T-helper 22 cell (primary cell): ENCODE data around the gene ETV3.
"Not testable (repeated sequence)": the region's sequence is repeated elsewhere in the genome, so short reads cannot be mapped to it uniquely, and the experiment has no call there.

ENCODE experiments used
- DNase-seq: peaks from one replicate; pipeline ENCODE4 v3.0.0-alpha.2; 2020; ENCODE audit warnings: low read depth

Gene ETV3

GRCh38 chr1:157112186-157112867 lies 25.9 kb downstream of the ETV3 start:
- DNase-seq, result no peak

GRCh38 chr1:157111396-157112165 lies 26.6 kb downstream of the ETV3 start:
- DNase-seq, result no peak

- DNase-seq, result no peak
Measured at GRCh38 chr1:157110686-157111085, 27.5 kb downstream of the ETV3 start.

GRCh38 chr1:157110003-157110402 lies 28.2 kb downstream of the ETV3 start:
- DNase-seq, result no peak

GRCh38 chr1:157108448-157108847 lies 29.7 kb downstream of the ETV3 start:
- no peak for DNase-seq

GRCh38 chr1:157107702-157108101 lies 30.5 kb downstream of the ETV3 start:
- DNase-seq, result no peak

- no peak for DNase-seq
Measured at GRCh38 chr1:157106813-157107189, 31.4 kb downstream of the ETV3 start.

- no peak for DNase-seq
Measured at GRCh38 chr1:157105988-157106812, 32.0 kb downstream of the ETV3 start.

GRCh38 chr1:157105298-157105987 lies 32.8 kb downstream of the ETV3 start:
- DNase-seq, result no peak

GRCh38 chr1:157104598-157105293 lies 33.4 kb downstream of the ETV3 start:
- DNase-seq, result no peak

- no peak for DNase-seq
Measured at GRCh38 chr1:157103268-157103667, 34.9 kb downstream of the ETV3 start.

- DNase-seq, result no peak
Measured at GRCh38 chr1:157101149-157101548, 37.0 kb downstream of the ETV3 start.

GRCh38 chr1:157099633-157100009 lies 38.6 kb downstream of the ETV3 start, which contains the start of gene ETV3L:
ETV3L (minus strand) TSS chr1:157099808; CDS start chr1:157099523, 285 bp downstream.
- no peak for DNase-seq

- DNase-seq, result not testable (repeated sequence)
Measured at GRCh38 chr1:157098987-157099632, 39.1 kb downstream of the ETV3 start.

GRCh38 chr1:157098519-157098918 lies 39.7 kb downstream of the ETV3 start:
- DNase-seq, result no peak

GRCh38 chr1:157097692-157098091 lies 40.5 kb downstream of the ETV3 start:
- DNase-seq, result no peak

- no peak for DNase-seq
Measured at GRCh38 chr1:157096881-157097280, 41.3 kb downstream of the ETV3 start.

- DNase-seq, result no peak
Measured at GRCh38 chr1:157095551-157095950, 42.6 kb downstream of the ETV3 start.

GRCh38 chr1:157095091-157095490 lies 43.1 kb downstream of the ETV3 start:
- no peak for DNase-seq

- DNase-seq, result no peak
Measured at GRCh38 chr1:157092831-157093230, 45.4 kb downstream of the ETV3 start.
